HG02870 (cell line): Measurements from ENCODE around the gene MAN1C1.

ENCODE experiments used
- ATAC-seq: cut with Tn5 transposase; IDR thresholded peaks from one replicate; pipeline ENCODE4 v1.9.1; 2021; ENCODE audit warnings: mild to moderate bottlenecking, moderate library complexity; ENCODE audit not compliant: unreplicated experiment

Gene MAN1C1

DNA sequence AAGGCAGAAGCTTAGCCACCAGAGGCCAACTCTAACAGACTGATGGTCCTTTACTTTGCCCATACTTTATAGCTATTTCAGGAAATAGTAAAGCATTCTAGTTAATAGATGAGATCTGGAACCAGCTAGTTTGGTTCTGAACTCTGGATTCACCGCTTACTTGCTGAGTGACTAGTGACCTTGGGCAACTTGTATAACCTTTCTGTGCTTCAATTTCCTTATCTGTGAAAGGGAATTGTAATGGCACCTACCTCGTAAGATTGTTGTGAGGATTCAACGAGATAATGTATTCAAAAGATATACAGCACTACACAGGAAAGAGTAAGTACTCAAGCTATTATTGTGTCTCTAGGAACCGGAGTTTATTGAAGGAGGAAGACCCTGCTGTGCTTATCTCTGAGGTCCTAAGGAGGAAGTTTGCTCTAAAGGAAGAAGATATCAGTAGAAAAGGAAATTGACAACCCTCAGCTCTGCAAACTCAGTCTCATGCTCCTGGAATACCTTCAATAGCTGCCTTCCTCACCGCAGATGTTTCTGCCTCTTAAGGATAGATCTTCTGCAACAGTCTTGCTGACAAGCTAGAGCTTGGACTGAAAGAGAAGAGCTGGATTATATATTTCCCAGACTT is 215.1 kb downstream of the MAN1C1 start:
- no peak for ATAC-seq

DNA sequence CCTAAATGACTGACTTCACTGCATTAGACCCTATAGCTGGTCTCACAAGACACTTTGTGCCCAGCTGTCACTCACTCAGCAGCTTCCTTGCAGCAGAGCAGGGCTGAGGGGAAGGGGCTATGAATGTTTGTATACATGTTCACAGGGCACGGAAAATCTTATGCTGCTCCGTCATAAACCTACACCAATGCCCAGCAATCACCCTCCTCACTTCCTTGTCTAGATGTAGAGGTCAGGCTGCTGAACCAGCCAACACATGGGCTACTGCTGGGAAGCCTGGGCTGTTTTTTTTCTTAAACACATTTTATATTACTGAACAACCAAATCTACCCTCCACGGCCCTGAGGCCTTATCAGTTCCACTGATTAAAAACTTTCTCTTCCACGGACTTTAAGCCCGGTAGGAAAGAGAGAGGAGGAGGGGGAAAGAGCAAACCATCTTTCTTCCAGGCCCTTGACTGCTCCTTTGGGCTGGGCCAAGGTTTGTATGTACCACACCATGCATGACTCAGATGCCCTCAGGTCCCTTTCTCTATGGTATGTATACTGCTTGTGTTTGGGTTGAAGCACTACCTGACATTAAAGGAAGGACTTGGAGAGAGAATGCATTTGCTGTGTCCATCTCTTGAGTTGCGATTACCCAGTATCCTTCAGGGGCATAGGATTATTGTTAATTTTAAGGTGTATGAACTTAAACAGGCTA is 215.9 kb downstream of the MAN1C1 start:
- no peak for ATAC-seq

DNA sequence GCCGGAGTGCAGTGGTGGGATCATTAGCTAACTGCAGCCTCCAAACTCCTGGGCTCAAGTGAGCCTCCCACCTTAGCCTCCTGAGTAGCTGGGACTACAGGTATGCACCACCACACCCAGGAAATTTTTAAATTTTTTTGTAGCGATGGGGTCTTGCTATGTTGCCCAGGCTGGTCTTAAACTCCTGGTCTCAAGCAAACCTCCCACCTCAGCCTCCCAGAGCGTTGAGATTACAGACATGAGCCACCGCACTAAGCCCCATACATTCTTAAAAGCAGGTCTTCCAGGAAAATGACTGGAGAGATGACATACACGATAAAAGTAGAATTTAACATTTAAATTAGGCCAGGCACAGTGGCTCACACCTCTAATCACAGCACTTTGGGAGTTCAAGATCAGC is 216.6 kb downstream of the MAN1C1 start:
- ATAC-seq, result no peak
